ENCODE measurements around the gene SIRT7. TPM values are rescaled to one million over a fixed set of nuclear protein-coding genes. Genes with fewer than 3 reads are reported as not detected.

SIRT7 gene
- polyA plus RNA-seq, 1 of the 3 experiments (the other 2 are of a cell fraction) = 32.6 TPM

- TF ChIP-seq CHD2 (IDR thresholded peaks at IDR 0.05; ENCODE audit: low read length, partially characterized antibody) (no peak), EP300 (IDR thresholded peaks at IDR 0.05; ENCODE audit: borderline replicate concordance in 1 of 2, low read depth in 1 of 2, low read length in 1 of 2) (no peak), RCOR1 (IDR thresholded peaks at IDR 0.05; ENCODE audit: low read length) (no peak), RAD21 (IDR thresholded peaks at IDR 0.05; ENCODE audit: low read length) (no peak), FOSL2 (IDR thresholded peaks at IDR 0.05; ENCODE audit: borderline replicate concordance, low read depth) (no peak)
Observed at GRCh38 chr17:81903896-81904599, 13.9 kb downstream of the SIRT7 start (continued).

- H3K27ac ChIP-seq (ENCODE audit: low read depth in 2 of 2, low read length in 1 of 2) = no peak overlapping the region
- no peak overlapping the region for H3K9ac ChIP-seq
- H3K79me2 ChIP-seq (ENCODE audit: insufficient read depth) = no peaks in the 10 kb centered on the region
- peaks cover 10 to 62% of the 10 kb centered on the region in 2 experiments for H3K36me3 ChIP-seq (replicated peaks in 1 of 2; ENCODE audit: control insufficient read depth in 1 of 2, insufficient read depth in 2 of 2, low read length in 1 of 2)
- H4K20me1 ChIP-seq (ENCODE audit: insufficient read depth) = peaks cover 5% of the 10 kb centered on the region; the same call in 1 of the 2 replicates
- TF ChIP-seq TAF1 (IDR thresholded peaks at IDR 0.05; ENCODE audit: borderline replicate concordance, low read depth, low read length) = no peak
- no peak for TF ChIP-seq SIN3A (IDR thresholded peaks at IDR 0.05; ENCODE audit: borderline replicate concordance, low read depth, low read length)
- TF ChIP-seq CHD2 (IDR thresholded peaks at IDR 0.05; ENCODE audit: low read length, partially characterized antibody) = no peak
- no peak for TF ChIP-seq MEF2A (IDR thresholded peaks at IDR 0.05; ENCODE audit: borderline replicate concordance, low read depth)
- no peak for TF ChIP-seq ZBTB33 (IDR thresholded peaks at IDR 0.05; ENCODE audit: borderline replicate concordance, low read depth)
- no peak for TF ChIP-seq FOSL2 (IDR thresholded peaks at IDR 0.05; ENCODE audit: borderline replicate concordance, low read depth)
- TF ChIP-seq RXRA (IDR thresholded peaks at IDR 0.05; ENCODE audit: borderline replicate concordance, low read depth) = no peak
- no peak for TF ChIP-seq NFIC (IDR thresholded peaks at IDR 0.05; ENCODE audit: borderline replicate concordance)
- TF ChIP-seq MAX (IDR thresholded peaks at IDR 0.05; ENCODE audit: low read depth) = no peak
- no peak for TF ChIP-seq CTCF (IDR thresholded peaks at IDR 0.05)
- no peak for TF ChIP-seq PBX3 (IDR thresholded peaks at IDR 0.05)
- TF ChIP-seq IRF3 (IDR thresholded peaks at IDR 0.05; ENCODE audit: low read depth, low read length) = no peak
- no peak for TF ChIP-seq POLR2AphosphoS5 (IDR thresholded peaks at IDR 0.05; ENCODE audit: low read depth, low read length)
- TF ChIP-seq RAD21 (IDR thresholded peaks at IDR 0.05; ENCODE audit: low read length) = no peak
- TF ChIP-seq JUND (IDR thresholded peaks at IDR 0.05) = no peak
- no peak for TF ChIP-seq SMC3 (IDR thresholded peaks at IDR 0.05; ENCODE audit: low read depth, low read length)
- TF ChIP-seq REST (IDR thresholded peaks at IDR 0.05; ENCODE audit: low read depth, low read length) = no peak
- POLR2A ChIA-PET = no interaction called here
- no peak for DNase-seq
- peaks cover 0 to 10% of the 10 kb centered on the region in 2 experiments; a peak in 1 of 4 replicates for H3K4me1 ChIP-seq (ENCODE audit: control insufficient read depth in 1 of 2, insufficient read depth in 2 of 2, low read depth in 1 of 2, low read length in 1 of 2)
- 95% methylated on average over 7 of the region's 10 CpGs for WGBS (ENCODE audit: low lambda C conversion rate)
- no peak overlapping the region for H3K4me2 ChIP-seq
- no peaks in the 10 kb centered on the region for H3K9me2 ChIP-seq
- H2AFZ ChIP-seq (ENCODE audit: low read depth) = no peak overlapping the region
- H3K9me3 ChIP-seq = no peaks in the 10 kb centered on the region
- H3K27me3 ChIP-seq (ENCODE audit: insufficient read depth) = no peaks in the 10 kb centered on the region
- peaks cover 17% of the 10 kb centered on the region for H3F3A ChIP-seq (replicated peaks; ENCODE audit: insufficient read depth)
- CTCF ChIA-PET = interaction anchor here (0.6 to 2.3 kb wide), 3 partner anchors 11 to 56 kb away, joined by 3 to 8 read pairs (median 3); partner anchors contain the start of gene SIRT7
- no peak overlapping the region for H3K4me3 ChIP-seq (ENCODE audit: low read depth in 2 of 2, low read length in 1 of 2)
Observed at GRCh38 chr17:81903415-81903831, 14.6 kb downstream of the SIRT7 start.
